Epithelial cell of proximal tubule (primary cell): ENCODE results near the gene ODF4. TPM values are rescaled to one million over a fixed set of nuclear protein-coding genes. Genes with fewer than 3 reads are reported as not detected.

Experiments
- DNase-seq: peaks from one replicate; pipeline ENCODE4 v3.0.0-alpha.2; 2011; ENCODE audit warnings: low read depth
- H3K4me3 ChIP-seq: 2 replicates; pipeline ENCODE4 v1.5.1; 2011; ENCODE audit warnings: low read depth, mild to moderate bottlenecking, low read length
- CTCF ChIP-seq: conservative IDR thresholded peaks from 2 replicates; pipeline ENCODE4 v1.5.1; 2012; ENCODE audit warnings: low read depth, mild to moderate bottlenecking, low read length
- total RNA-seq: library from RNA; depleted of rRNA; stranded (reverse); fragments of >200 nt; gene quantifications from 2 replicates; pipeline ENCODE4 v1.2.3, GENCODE V29; 2015

The ODF4 gene
- total RNA-seq, 1 donor from 2014 or later: not detected

- no peak overlapping the region for H3K4me3 ChIP-seq
- DNase-seq: no peak
- TF ChIP-seq CTCF: no peak
These were observed 14.6 kb downstream of the ODF4 start for GRCh38 chr17:8354236-8354635.

GRCh38 chr17:8357910-8358309 lies 18.3 kb downstream of the ODF4 start:
- no peak for TF ChIP-seq CTCF
- no peak overlapping the region for H3K4me3 ChIP-seq
- DNase-seq: no peak

DNA sequence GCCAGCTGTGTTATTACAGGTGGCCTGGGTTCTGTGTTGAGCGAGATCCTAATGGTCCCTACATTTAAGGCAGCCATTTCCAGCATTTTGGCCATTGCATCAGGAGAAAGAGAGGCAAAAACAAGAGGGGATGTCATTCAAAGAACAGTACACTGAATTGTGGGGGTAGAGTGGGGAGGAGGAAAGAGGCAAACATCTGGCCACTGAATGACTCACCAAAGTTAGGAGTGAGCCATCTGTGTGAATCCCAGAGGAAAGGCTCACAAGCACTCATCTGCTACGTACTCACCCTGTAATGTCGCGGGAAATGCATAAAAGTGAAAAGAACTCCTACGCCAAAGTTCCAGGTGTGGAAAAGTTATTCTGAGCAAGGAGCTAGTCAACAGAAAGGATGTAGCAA lies 20.1 kb downstream of the ODF4 start:
- H3K4me3 ChIP-seq: no peak overlapping the region
- no peak for TF ChIP-seq CTCF
- no peak for DNase-seq

DNA sequence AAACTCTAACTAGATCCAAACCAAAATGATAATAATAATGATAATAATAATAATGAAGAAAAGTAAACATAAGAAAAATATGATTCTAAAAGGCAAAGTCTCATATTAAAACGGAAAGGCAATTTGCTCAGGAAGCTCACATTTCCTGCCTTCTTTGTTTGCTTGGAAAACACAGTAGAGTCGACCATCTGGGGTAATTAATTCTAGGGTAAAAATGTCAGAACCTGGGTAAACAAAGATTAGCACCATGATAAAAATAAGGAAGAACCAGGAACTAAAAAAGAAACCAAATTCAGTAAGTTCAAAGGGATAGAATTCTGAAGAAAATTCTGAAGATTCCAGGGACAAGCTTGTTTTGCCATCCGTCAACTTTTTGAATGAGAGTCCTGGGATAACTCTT lies 20.6 kb downstream of the ODF4 start:
- no peak for TF ChIP-seq CTCF
- DNase-seq: no peak
- no peak overlapping the region for H3K4me3 ChIP-seq

DNA sequence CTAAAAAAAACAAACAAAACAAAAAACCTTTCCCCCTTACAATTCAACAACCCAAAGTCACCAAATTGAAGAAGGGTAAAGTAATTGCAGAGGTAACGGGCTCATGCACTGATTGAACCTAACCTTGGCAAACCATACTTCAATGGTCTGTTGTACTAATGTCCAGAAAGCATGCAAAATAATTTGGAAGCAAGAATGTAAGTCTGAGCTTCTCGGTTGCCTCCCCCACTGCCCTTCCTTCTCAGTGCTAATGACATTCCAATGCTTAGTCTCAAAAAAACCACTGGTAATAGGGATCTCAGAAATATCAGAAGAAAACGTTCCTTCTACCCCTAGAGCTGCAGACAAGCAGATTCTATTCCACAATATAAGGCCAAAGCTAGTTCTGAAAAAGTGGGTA lies 21.1 kb downstream of the ODF4 start:
- DNase-seq: no peak
- no peak overlapping the region for H3K4me3 ChIP-seq
- TF ChIP-seq CTCF: no peak

DNA sequence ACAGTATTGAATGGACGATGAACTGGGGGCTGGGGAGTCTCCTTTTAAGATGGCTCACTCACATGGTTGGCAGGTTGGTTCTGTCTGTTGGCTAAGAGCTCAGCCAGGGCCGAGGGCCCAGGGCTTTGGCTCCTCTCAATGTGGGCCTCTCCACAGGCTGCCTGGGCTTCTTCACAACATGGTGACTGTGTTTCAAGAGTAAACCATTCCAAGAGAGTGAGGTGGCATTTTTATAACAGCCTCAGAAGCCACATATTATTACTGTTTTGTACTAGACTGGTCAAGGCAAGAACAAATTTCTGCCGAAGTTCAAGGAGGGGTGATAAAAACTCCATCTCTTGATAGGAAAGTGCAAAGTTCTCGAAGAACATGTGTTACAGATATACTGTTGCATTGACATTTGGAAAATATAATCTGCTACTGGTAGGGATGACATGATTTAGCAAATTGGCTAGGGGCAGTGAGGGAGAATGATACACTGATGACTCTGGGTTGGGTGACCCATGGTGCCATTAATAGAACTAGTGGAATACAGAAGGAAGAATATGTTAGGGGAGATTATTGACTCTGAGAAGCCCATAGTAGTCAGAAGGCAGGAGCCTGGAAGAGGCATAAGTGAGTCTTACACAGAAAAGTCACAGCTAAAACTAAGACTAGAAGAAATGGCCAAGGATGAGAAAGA lies 23.2 kb downstream of the ODF4 start:
- no peak for TF ChIP-seq CTCF
- no peak overlapping the region for H3K4me3 ChIP-seq
- DNase-seq: no peak

- TF ChIP-seq CTCF: no peak
- DNase-seq: no peak
- no peak overlapping the region for H3K4me3 ChIP-seq
These were observed 25.5 kb downstream of the ODF4 start for GRCh38 chr17:8365143-8365542.
